ENCODE measurements around the gene DNAJC25.
A peak's percentile ranks its signal among the peaks of the same experiment; 100 is the strongest.
"Not testable (repeated sequence)": the region's sequence is repeated elsewhere in the genome, so short reads cannot be mapped to it uniquely, and the experiment has no call there.

DNAJC25 gene

GRCh38 chr9:111628411-111628810 is 2.7 kb upstream of the DNAJC25 start:
- DNase-seq, result no peak

GRCh38 chr9:111630182-111630963 is 761 bp upstream of the DNAJC25 start:
- no peak for DNase-seq

GRCh38 chr9:111630964-111631213 is 245 bp upstream of the DNAJC25 start:
- DNase-seq, result no peak

- DNase-seq, result no peak
Measured at GRCh38 chr9:111632060-111632459, 926 bp downstream of the DNAJC25 start.

- no peak for DNase-seq
Measured at GRCh38 chr9:111632695-111633388, 1.7 kb downstream of the DNAJC25 start.

- DNase-seq, result no peak
Measured at GRCh38 chr9:111633389-111633736, 2.2 kb downstream of the DNAJC25 start.

- no peak for DNase-seq
Measured at GRCh38 chr9:111634860-111635259, 3.7 kb downstream of the DNAJC25 start.

- no peak for DNase-seq
Measured at GRCh38 chr9:111637421-111637950, 6.4 kb downstream of the DNAJC25 start.

GRCh38 chr9:111644195-111644772 is 13.2 kb downstream of the DNAJC25 start:
- DNase-seq, result no peak

- no peak for DNase-seq
Measured at GRCh38 chr9:111645806-111646205, 14.7 kb downstream of the DNAJC25 start.

GRCh38 chr9:111646417-111646816 is 15.3 kb downstream of the DNAJC25 start:
- DNase-seq, result no peak

GRCh38 chr9:111648066-111648465 is 16.9 kb downstream of the DNAJC25 start:
- DNase-seq, result no peak

- no peak for DNase-seq
Measured at GRCh38 chr9:111649016-111649415, 17.9 kb downstream of the DNAJC25 start.

- no peak for DNase-seq
Measured at GRCh38 chr9:111657051-111657450, 25.9 kb downstream of the DNAJC25 start.

GRCh38 chr9:111658943-111659342 is 27.8 kb downstream of the DNAJC25 start:
- DNase-seq, result no peak

- DNase-seq, result no peak
Measured at GRCh38 chr9:111659691-111660090, 28.6 kb downstream of the DNAJC25 start.

GRCh38 chr9:111661150-111661801 is 30.1 kb downstream of the DNAJC25 start, which contains the start of gene GNG10:
Gene GNG10 (plus strand): TSS chr9:111661605. CDS start chr9:111661635, 30 bp downstream.
- DNase-seq, result peak; percentile 81

GRCh38 chr9:111661802-111662521 is 30.8 kb downstream of the DNAJC25 start:
- peak; percentile 44 for DNase-seq

GRCh38 chr9:111662576-111663300 is 31.6 kb downstream of the DNAJC25 start:
- DNase-seq, result no peak

- DNase-seq, result no peak
Measured at GRCh38 chr9:111663301-111663823, 32.2 kb downstream of the DNAJC25 start.

- no peak for DNase-seq
Measured at GRCh38 chr9:111668026-111668573, 37.0 kb downstream of the DNAJC25 start.

- DNase-seq, result not testable (repeated sequence)
Measured at GRCh38 chr9:111668601-111669000, 37.5 kb downstream of the DNAJC25 start.
